ENCODE data around the gene CCDC71L. TPM values are rescaled to one million over a fixed set of nuclear protein-coding genes. Genes with fewer than 3 reads are reported as not detected.

Gene CCDC71L
- total and polyA plus RNA-seq, 2 of the 13 experiments (the other 11 are each of a cell fraction or from before 2014, with no cell fraction given) = 0.02 TPM; not detected in 1

- no TSS peak for BruUV-seq (replicated peaks)
- Histone ChIP-seq H3K36me3 (replicated peaks in 1 of 2; ENCODE audit: control insufficient read depth in 1 of 2, insufficient read depth in 2 of 2, low read length in 2 of 2) (no peaks in the 10 kb centered on the region), H3K9ac (ENCODE audit: insufficient read depth, low read depth, low read length) (no peak overlapping the region), H2AFZ (ENCODE audit: low read length) (no peak overlapping the region), H3K4me3 (replicated peaks in 1 of 3; ENCODE audit: insufficient read depth in 1 of 3, low read depth in 2 of 3, low read length in 3 of 3) (no peak overlapping the region), H3K27ac (ENCODE audit: extremely low read length, insufficient read depth, low read length) (no peak overlapping the region), H3K4me1 (ENCODE audit: insufficient read depth, low read length) (no peaks in the 10 kb centered on the region), H3K79me2 (ENCODE audit: insufficient read depth, low read length) (no peaks in the 10 kb centered on the region), H3K9me3 (ENCODE audit: low read length) (peaks cover 10% of the 10 kb centered on the region; the same call in 1 of the 2 replicates), H4K20me1 (ENCODE audit: insufficient read depth, low read length) (no peaks in the 10 kb centered on the region), H3K27me3 (ENCODE audit: control insufficient read depth in 1 of 2, insufficient read depth in 2 of 2, low read length in 2 of 2) (no peaks in the 10 kb centered on the region; a peak in 1 of 5 replicates), H3K4me2 (ENCODE audit: low read depth, low read length) (no peak overlapping the region)
- TF ChIP-seq, protein P1, sequence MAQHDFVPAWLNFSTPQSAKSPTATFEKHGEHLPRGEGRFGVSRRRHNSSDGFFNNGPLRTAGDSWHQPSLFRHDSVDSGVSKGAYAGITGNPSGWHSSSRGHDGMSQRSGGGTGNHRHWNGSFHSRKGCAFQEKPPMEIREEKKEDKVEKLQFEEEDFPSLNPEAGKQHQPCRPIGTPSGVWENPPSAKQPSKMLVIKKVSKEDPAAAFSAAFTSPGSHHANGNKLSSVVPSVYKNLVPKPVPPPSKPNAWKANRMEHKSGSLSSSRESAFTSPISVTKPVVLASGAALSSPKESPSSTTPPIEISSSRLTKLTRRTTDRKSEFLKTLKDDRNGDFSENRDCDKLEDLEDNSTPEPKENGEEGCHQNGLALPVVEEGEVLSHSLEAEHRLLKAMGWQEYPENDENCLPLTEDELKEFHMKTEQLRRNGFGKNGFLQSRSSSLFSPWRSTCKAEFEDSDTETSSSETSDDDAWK (CRISPR knock-in tag; IDR thresholded peaks at IDR 0.05) = no peak
- TF ChIP-seq ZNF292 (CRISPR knock-in tag; IDR thresholded peaks at IDR 0.05; ENCODE audit: borderline replicate concordance, low read depth) (no peak), ZNF766 (CRISPR knock-in tag; IDR thresholded peaks at IDR 0.05; ENCODE audit: borderline replicate concordance) (no peak), ARNT (IDR thresholded peaks at IDR 0.05) (no peak), ARNTL (CRISPR knock-in tag; IDR thresholded peaks at IDR 0.05) (no peak), MED8 (CRISPR knock-in tag; IDR thresholded peaks at IDR 0.05; ENCODE audit: insufficient replicate concordance) (no peak)
- intact Hi-C loops (cut with micrococcal nuclease; ENCODE audit: unreplicated experiment) = no loop called here
- no peak for DNase-seq (ENCODE audit: low spot score)
- in situ Hi-C loops (cut with HindIII; ENCODE audit: extremely low pct_ligation_motif_present, low pct_unique_long_range_greater_than_20kb) = no loop called here
- ATAC-seq = no peak
- POLR2A ChIA-PET = no interaction called here
- CTCF ChIA-PET (ENCODE audit: low intra/inter-chr PET ratio, low total read pairs) = no interaction called here
- FAIRE-seq = no peak
Measured at GRCh38 chr7:106623853-106624252, 37.1 kb downstream of the CCDC71L start.

DNA sequence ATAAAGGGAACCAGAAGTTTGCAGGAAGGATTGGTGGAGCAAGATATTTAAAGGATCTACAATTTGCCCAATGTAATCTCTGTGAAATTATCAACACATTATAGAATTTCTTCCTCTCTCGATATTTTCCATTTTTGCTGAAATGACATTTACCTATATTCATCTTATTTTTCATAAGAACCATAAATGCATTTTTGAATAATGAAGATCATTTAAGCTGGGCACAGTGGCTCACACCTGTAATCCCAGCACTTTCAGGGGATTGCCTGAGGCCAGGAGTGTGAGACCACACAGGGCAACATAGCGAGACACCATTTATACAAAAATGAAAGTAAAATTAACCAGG is 37.7 kb downstream of the CCDC71L start:
- no peak for ATAC-seq
- CTCF ChIA-PET (ENCODE audit: low intra/inter-chr PET ratio, low total read pairs) = no interaction called here
- no peak overlapping the region for H3K27ac ChIP-seq (ENCODE audit: extremely low read length, insufficient read depth, low read length)
- TF ChIP-seq GTF3A (CRISPR knock-in tag; conservative IDR thresholded peaks at IDR 0.05) (no peak), TBP (CRISPR knock-in tag; IDR thresholded peaks at IDR 0.05) (no peak), ZSCAN25 (CRISPR knock-in tag; IDR thresholded peaks at IDR 0.05) (no peak), MLX (CRISPR knock-in tag; IDR thresholded peaks at IDR 0.05) (no peak), MAFF (IDR thresholded peaks at IDR 0.05; ENCODE audit: low read depth, low read length) (peak; percentile 53), ZSCAN30 (CRISPR knock-in tag; IDR thresholded peaks at IDR 0.05) (no peak), ZNF775 (CRISPR knock-in tag; IDR thresholded peaks at IDR 0.05; ENCODE audit: borderline replicate concordance) (no peak), TIGD3 (CRISPR knock-in tag; IDR thresholded peaks at IDR 0.05; ENCODE audit: borderline replicate concordance) (no peak), ZFP1 (CRISPR knock-in tag; IDR thresholded peaks at IDR 0.05) (no peak), MAFK (conservative IDR thresholded peaks at IDR 0.05 in 1 of 2, IDR thresholded peaks at IDR 0.05 in 1 of 2; ENCODE audit: low read length in 2 of 2) (peak; percentile 29 to 58; a peak in 2 of 4 replicates), RAD51 (IDR thresholded peaks at IDR 0.05; ENCODE audit: borderline replicate concordance) (no peak)

More for the DNA sequence above, 37.7 kb downstream of the CCDC71L start:
- Histone ChIP-seq H3K9me3 (ENCODE audit: low read length) (peaks cover 10% of the 10 kb centered on the region; the same call in 1 of the 2 replicates), H3K4me2 (ENCODE audit: low read depth, low read length) (no peak overlapping the region), H3K27me3 (ENCODE audit: control insufficient read depth in 1 of 2, insufficient read depth in 2 of 2, low read length in 2 of 2) (no peaks in the 10 kb centered on the region; a peak in 1 of 5 replicates), H3K4me3 (replicated peaks in 1 of 3; ENCODE audit: insufficient read depth in 1 of 3, low read depth in 2 of 3, low read length in 3 of 3) (no peak overlapping the region), H3K79me2 (ENCODE audit: insufficient read depth, low read length) (no peaks in the 10 kb centered on the region), H2AFZ (ENCODE audit: low read length) (no peak overlapping the region), H4K20me1 (ENCODE audit: insufficient read depth, low read length) (no peaks in the 10 kb centered on the region), H3K9ac (ENCODE audit: insufficient read depth, low read depth, low read length) (no peak overlapping the region), H3K36me3 (replicated peaks in 1 of 2; ENCODE audit: control insufficient read depth in 1 of 2, insufficient read depth in 2 of 2, low read length in 2 of 2) (no peaks in the 10 kb centered on the region), H3K4me1 (ENCODE audit: insufficient read depth, low read length) (no peaks in the 10 kb centered on the region)
- FAIRE-seq (no peak), DNase-seq (ENCODE audit: low spot score) (no peak)
- in situ Hi-C loops (cut with HindIII; ENCODE audit: extremely low pct_ligation_motif_present, low pct_unique_long_range_greater_than_20kb) (no loop called here), intact Hi-C loops (cut with micrococcal nuclease; ENCODE audit: unreplicated experiment) (no loop called here)
- no TSS peak for BruUV-seq (replicated peaks)
- POLR2A ChIA-PET = no interaction called here
- 9% methylated on average over 2 of the region's 2 CpGs for WGBS (ENCODE audit: low lambda C conversion rate)

All from HepG2 (cell line).